Thymus (tissue), 11 donors: ENCODE data around the gene USP17L28. TPM values are rescaled to one million over a fixed set of nuclear protein-coding genes. Genes with fewer than 3 reads are reported as not detected.
"Not testable (repeated sequence)": the region's sequence is repeated elsewhere in the genome, so short reads cannot be mapped to it uniquely, and the experiment has no call there.

ENCODE experiments used
- DNase-seq, 9 donors: peaks; one replicate each; pipeline ENCODE4 v3.0.0-alpha.2; 2013; ENCODE audit warnings: low spot score in 9 of 9, low read depth in 6 of 9, missing footprints in 1 of 9
- H3K27ac ChIP-seq, 2 donors: one replicate each; pipeline ENCODE4 v1.5.1; 2013; ENCODE audit warnings: control low read depth in 1 of 2, low read depth in 1 of 2, low read length in 1 of 2, mild to moderate bottlenecking in 1 of 2, moderate library complexity in 1 of 2
- H3K27me3 ChIP-seq, 2 donors: one replicate each; pipeline ENCODE4 v1.5.1; 2013; ENCODE audit warnings: low read length in 1 of 2; ENCODE audit not compliant: control insufficient read depth in 2 of 2, insufficient read depth in 1 of 2
- H3K36me3 ChIP-seq, 2 donors: one replicate each; pipeline ENCODE4 v1.5.1; 2013; ENCODE audit warnings: low read length in 1 of 2, mild to moderate bottlenecking in 1 of 2, moderate library complexity in 1 of 2; ENCODE audit not compliant: control insufficient read depth in 2 of 2, insufficient read depth in 2 of 2
- H3K4me1 ChIP-seq, 2 donors: one replicate each; pipeline ENCODE4 v1.5.1; 2013; ENCODE audit warnings: low read length in 2 of 2; ENCODE audit not compliant: control insufficient read depth in 2 of 2, insufficient read depth in 2 of 2
- H3K4me3 ChIP-seq, 2 donors: one replicate each; pipeline ENCODE4 v1.5.1; 2013; ENCODE audit warnings: low read length in 2 of 2, control low read depth in 1 of 2, mild to moderate bottlenecking in 1 of 2
- H3K9me3 ChIP-seq, 2 donors: one replicate each; pipeline ENCODE4 v1.5.1; 2013; ENCODE audit warnings: low read length in 1 of 2, mild to moderate bottlenecking in 1 of 2; ENCODE audit not compliant: control insufficient read depth in 2 of 2, insufficient read depth in 1 of 2
- WGBS: extraction: QIAGEN DNeasy Blood & Tissue Kit; methylation state at CpG from one replicate; pipeline ENCODE4 v1.1.7; 2013; 5-methylcytosine and 5-hydroxymethylcytosine counted together
- polyA plus RNA-seq: library from polyadenylated mRNA; stranded (reverse); fragments of 200-250 nt; gene quantifications from one replicate; pipeline ENCODE4 v1.2.3, GENCODE V29; 2013
- total RNA-seq: library from RNA; stranded (reverse); fragments of 120-200 nt; gene quantifications from one replicate; pipeline ENCODE4 v1.2.4, GENCODE V29; 2013
- donor health status: healthy.

The USP17L28 gene
- total and polyA plus RNA-seq, 2 donors: not detected

DNA sequence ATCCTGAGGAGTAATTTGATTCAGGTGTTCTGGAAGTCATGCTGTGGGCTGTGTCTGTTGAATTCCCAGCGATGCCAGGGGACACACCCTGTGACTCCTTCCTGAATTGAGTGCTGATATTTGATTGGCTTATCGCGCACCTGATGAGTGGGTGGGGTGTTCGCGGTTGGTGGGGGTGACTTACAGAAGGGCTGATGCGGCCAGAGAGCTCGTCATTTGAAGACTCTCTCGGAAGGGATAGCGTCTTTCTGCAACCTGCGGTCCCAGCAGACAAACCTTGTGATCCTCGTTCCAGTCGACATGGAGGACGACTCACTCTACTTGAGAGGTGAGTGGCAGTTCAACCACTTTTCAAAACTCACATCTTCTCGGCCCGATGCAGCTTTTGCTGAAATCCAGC, 14.1 kb downstream of the USP17L28 start, which contains the start of gene USP17L30:
Gene USP17L30, plus strand, starts transcription at position 301 of the 400 bp plus-strand sequence. Its CDS starts 0 bp downstream, at position 301.
- DNase-seq, H3K27ac ChIP-seq, H3K4me1 ChIP-seq, H3K9me3 ChIP-seq, H3K4me3 ChIP-seq, H3K27me3 ChIP-seq, H3K36me3 ChIP-seq: not testable (repeated sequence)
- WGBS: no CpG with 5 or more reads among the region's 15 CpGs

DNA sequence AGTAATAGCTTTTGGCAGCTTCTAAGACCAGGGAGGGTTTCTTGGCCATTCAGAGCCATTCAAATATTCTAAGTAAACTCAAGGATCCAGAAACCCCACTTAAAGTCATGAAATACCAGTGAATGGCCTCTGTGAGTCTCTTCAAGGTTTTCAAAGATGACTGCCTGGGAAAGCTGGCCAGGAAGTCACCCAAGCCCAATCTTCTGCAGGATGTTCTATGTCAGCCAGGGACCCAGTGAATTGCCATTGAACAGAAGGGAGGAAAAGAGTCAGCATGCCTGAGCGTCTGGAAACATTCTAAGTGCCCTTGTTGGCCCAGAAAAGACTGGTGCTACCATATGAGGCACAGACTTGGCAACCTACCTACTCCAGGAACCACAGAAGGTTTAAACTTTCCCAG, 31.2 kb downstream of the USP17L28 start:
- not testable (repeated sequence) for H3K36me3 ChIP-seq, H3K9me3 ChIP-seq, H3K4me1 ChIP-seq, H3K27me3 ChIP-seq, H3K27ac ChIP-seq, DNase-seq, H3K4me3 ChIP-seq
- WGBS: 51% methylated on average over 1 of the region's 1 CpG

GRCh38 chr4:9381012-9381534, 32.4 kb downstream of the USP17L28 start:
- 32% methylated on average over 36 of the region's 36 CpGs for WGBS
- peak in 5 of 9 donors; percentile 1 to 21 (median 11) for DNase-seq
- peak overlapping the region; percentile 17 to 42 for H3K4me3 ChIP-seq
- not testable (repeated sequence) for H3K27ac ChIP-seq, H3K9me3 ChIP-seq, H3K4me1 ChIP-seq, H3K36me3 ChIP-seq, H3K27me3 ChIP-seq

DNA sequence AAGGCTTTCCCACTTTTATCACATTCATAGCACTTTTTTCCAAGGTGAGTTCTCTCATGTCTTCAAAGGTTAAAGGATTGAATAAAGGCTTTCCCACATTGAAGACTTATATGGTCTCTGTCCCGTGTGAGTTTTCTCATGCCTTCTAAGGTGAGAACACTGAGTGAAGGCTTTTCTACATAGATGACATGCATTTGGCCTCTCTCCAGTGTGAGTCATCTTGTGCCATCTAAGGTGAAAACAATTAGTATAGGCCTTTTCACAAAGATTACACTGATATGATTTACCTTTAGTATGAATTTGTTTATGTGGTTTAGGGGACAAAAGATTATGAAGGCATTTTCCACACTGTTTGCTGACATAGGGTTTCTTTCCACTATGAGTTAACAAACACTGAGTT, 35.4 kb downstream of the USP17L28 start:
- H3K27me3 ChIP-seq: no peaks in the 10 kb centered on the region
- no peak overlapping the region for H3K4me3 ChIP-seq
- H3K9me3 ChIP-seq: no peaks in the 10 kb centered on the region
- no peak overlapping the region for H3K27ac ChIP-seq
- no peak for DNase-seq
- no peaks in the 10 kb centered on the region for H3K36me3 ChIP-seq
- no peaks in the 10 kb centered on the region for H3K4me1 ChIP-seq
- 96% methylated on average over 1 of the region's 1 CpG for WGBS

DNA sequence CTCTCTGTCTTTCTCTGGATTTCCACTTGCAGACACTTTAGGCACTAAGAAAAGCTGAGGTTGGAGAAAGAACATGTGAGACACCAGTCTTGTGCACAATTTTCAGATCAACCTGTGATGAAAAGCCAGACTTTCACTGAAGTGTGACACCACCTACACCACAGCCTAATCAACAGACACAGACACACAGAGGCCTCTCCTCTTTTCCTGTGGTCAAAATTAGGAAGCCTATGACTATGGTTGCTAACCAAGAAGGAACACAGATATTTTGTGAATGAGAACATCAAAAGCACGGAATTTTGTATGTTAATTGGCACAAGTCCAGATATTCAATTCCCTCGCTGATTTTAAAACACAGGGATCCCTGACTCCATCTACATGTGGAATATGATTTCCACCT, 40.3 kb downstream of the USP17L28 start:
- H3K27ac ChIP-seq, DNase-seq, H3K4me3 ChIP-seq, H3K9me3 ChIP-seq, H3K36me3 ChIP-seq, H3K4me1 ChIP-seq, H3K27me3 ChIP-seq: not testable (repeated sequence)
- WGBS: 21% methylated on average over 2 of the region's 2 CpGs

Other genes starting within 250 kb of the USP17L28 start
- not detected for gene FAM90A26, start 178.5 kb upstream of the USP17L28 start, total RNA-seq
- 0.02 TPM for gene FAM90A26, start 178.5 kb upstream of the USP17L28 start, polyA plus RNA-seq
- not detected for gene USP17L10, start 138.2 kb upstream of the USP17L28 start, total RNA-seq
- gene USP17L10, start 138.2 kb upstream of the USP17L28 start, polyA plus RNA-seq: not detected
- gene USP17L11, start 133.5 kb upstream of the USP17L28 start, total RNA-seq: not detected
- not detected for gene USP17L11, start 133.5 kb upstream of the USP17L28 start, polyA plus RNA-seq
- not detected for gene USP17L12, start 128.7 kb upstream of the USP17L28 start, total RNA-seq
- gene USP17L12, start 128.7 kb upstream of the USP17L28 start, polyA plus RNA-seq: not detected
- gene USP17L13, start 124.0 kb upstream of the USP17L28 start, total RNA-seq: not detected
- gene USP17L13, start 124.0 kb upstream of the USP17L28 start, polyA plus RNA-seq: not detected
- gene USP17L15, start 114.5 kb upstream of the USP17L28 start, total RNA-seq: not detected
- gene USP17L15, start 114.5 kb upstream of the USP17L28 start, polyA plus RNA-seq: 0.02 TPM
- gene USP17L17, start 105.0 kb upstream of the USP17L28 start, total RNA-seq: not detected
- not detected for gene USP17L17, start 105.0 kb upstream of the USP17L28 start, polyA plus RNA-seq
- not detected for gene USP17L18, start 100.3 kb upstream of the USP17L28 start, total RNA-seq
- not detected for gene USP17L18, start 100.3 kb upstream of the USP17L28 start, polyA plus RNA-seq
- not detected for gene USP17L19, start 95.5 kb upstream of the USP17L28 start, total RNA-seq
- gene USP17L19, start 95.5 kb upstream of the USP17L28 start, polyA plus RNA-seq: not detected
- gene USP17L20, start 90.8 kb upstream of the USP17L28 start, total RNA-seq: not detected
- gene USP17L20, start 90.8 kb upstream of the USP17L28 start, polyA plus RNA-seq: not detected
- gene USP17L21, start 86.0 kb upstream of the USP17L28 start, total RNA-seq: not detected
- not detected for gene USP17L21, start 86.0 kb upstream of the USP17L28 start, polyA plus RNA-seq
- not detected for gene USP17L22, start 81.3 kb upstream of the USP17L28 start, total RNA-seq
- gene USP17L22, start 81.3 kb upstream of the USP17L28 start, polyA plus RNA-seq: not detected
- gene USP17L24, start 23.7 kb upstream of the USP17L28 start, total RNA-seq: not detected
- not detected for gene USP17L24, start 23.7 kb upstream of the USP17L28 start, polyA plus RNA-seq
- gene USP17L25, start 19.0 kb upstream of the USP17L28 start, total RNA-seq: not detected
- not detected for gene USP17L25, start 19.0 kb upstream of the USP17L28 start, polyA plus RNA-seq
- gene USP17L26, start 14.2 kb upstream of the USP17L28 start, total RNA-seq: not detected
- gene USP17L26, start 14.2 kb upstream of the USP17L28 start, polyA plus RNA-seq: not detected
- gene USP17L5, start 9.5 kb upstream of the USP17L28 start, total RNA-seq: not detected
- not detected for gene USP17L5, start 9.5 kb upstream of the USP17L28 start, polyA plus RNA-seq
- gene USP17L27, start 4.7 kb upstream of the USP17L28 start, total RNA-seq: not detected
- not detected for gene USP17L27, start 4.7 kb upstream of the USP17L28 start, polyA plus RNA-seq
- not detected for gene USP17L29, start 4.7 kb downstream of the USP17L28 start, total RNA-seq
- gene USP17L29, start 4.7 kb downstream of the USP17L28 start, polyA plus RNA-seq: not detected
- gene USP17L30, start 14.2 kb downstream of the USP17L28 start, total RNA-seq: not detected
- gene USP17L30, start 14.2 kb downstream of the USP17L28 start, polyA plus RNA-seq: not detected
- not detected for gene DEFB131A, start 95.5 kb downstream of the USP17L28 start, total RNA-seq
- not detected for gene DEFB131A, start 95.5 kb downstream of the USP17L28 start, polyA plus RNA-seq